Vagina (tissue), 2 donors: ENCODE results near the gene EZR.

Experiments used
- CTCF ChIP-seq, 3 experiments: fragments of 450-650 bp in 2 of 3; fragments of 200-600 bp in 1 of 3; sonication (generic) in 1 of 3; IDR thresholded peaks; one replicate each; pipeline ENCODE4 v1.5.1; 2017 to 2019; ENCODE audit warnings: antibody characterized with exemption in 3 of 3, mild to moderate bottlenecking in 2 of 3, moderate library complexity in 2 of 3
- POLR2A ChIP-seq, 2 donors: fragments of 450-650 bp; IDR thresholded peaks; one replicate each; pipeline ENCODE4 v1.6.1; 2017; ENCODE audit warnings: antibody characterized with exemption in 2 of 2, mild to moderate bottlenecking in 2 of 2, moderate library complexity in 2 of 2
- POLR2AphosphoS5 ChIP-seq, 2 donors: sonication (generic); formaldehyde crosslinking; IDR thresholded peaks; one replicate each; pipeline ENCODE4 v1.9.0; 2017; ENCODE audit warnings: antibody characterized with exemption in 2 of 2, mild to moderate bottlenecking in 2 of 2, low read depth in 1 of 2; ENCODE audit not compliant: insufficient read depth in 1 of 2

- no peak for TF ChIP-seq POLR2A (IDR thresholded peaks at IDR 0.05)
- TF ChIP-seq CTCF (IDR thresholded peaks at IDR 0.05), result no peak
- TF ChIP-seq POLR2AphosphoS5 (IDR thresholded peaks at IDR 0.05; ENCODE audit: insufficient read depth in 1 of 2, low read depth in 1 of 2), result no peak
These were observed 63.5 kb downstream of the EZR start for GRCh38 chr6:158755636-158756035.
